Measurements from ENCODE around the gene ZDHHC5. TPM values are rescaled to one million over a fixed set of nuclear protein-coding genes. Genes with fewer than 3 reads are reported as not detected.

Gene ZDHHC5
- polyA plus RNA-seq, 2 of the 4 experiments (the other 2 are of a cell fraction) = 44.1 to 63.8 TPM

DNA sequence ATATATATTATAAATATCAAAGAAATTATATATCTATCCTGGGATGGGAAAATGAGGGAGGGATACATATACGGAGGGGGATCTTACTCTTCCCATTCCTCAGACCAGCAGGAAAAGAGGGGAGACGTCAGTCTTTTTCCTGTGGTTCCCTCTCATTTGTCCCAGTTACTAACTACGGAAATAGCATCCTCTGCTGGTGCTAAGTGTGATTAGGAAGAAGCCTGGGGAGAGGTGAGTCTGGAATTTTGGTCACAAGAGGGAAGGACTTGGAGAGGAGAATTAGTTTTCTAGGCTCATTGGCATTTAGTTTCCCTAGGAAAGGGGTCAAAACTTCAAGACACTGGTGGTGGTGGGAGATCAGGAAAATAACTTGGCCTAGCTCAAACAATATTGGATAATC is 32.5 kb downstream of the ZDHHC5 start (continued):
- TF ChIP-seq PBX3 (IDR thresholded peaks at IDR 0.05) (no peak), HEYL (CRISPR knock-in tag; IDR thresholded peaks at IDR 0.05) (no peak), ESRRA (IDR thresholded peaks at IDR 0.05; ENCODE audit: borderline replicate concordance, low read length) (no peak)

- 90% methylated on average over 4 of the region's 4 CpGs for WGBS (ENCODE audit: missing lambda C conversion rate)
- no peak for ATAC-seq
These were observed 35.4 kb downstream of the ZDHHC5 start for GRCh38 chr11:57703341-57703740.

GRCh38 chr11:57704932-57705331 is 37.0 kb downstream of the ZDHHC5 start:
- ATAC-seq = no peak
- no peak overlapping the region for H3K4me2 ChIP-seq
- POLR2A ChIA-PET = interaction anchor here (0.7 kb wide), 1 partner anchor 9 kb away, joined by 4 read pairs; no protein-coding TSS in a partner anchor
- H3K9me3 ChIP-seq = no peaks in the 10 kb centered on the region
- CTCF ChIA-PET = interaction anchor here (1.7 kb wide), 1 partner anchor 11 kb away, joined by 8 read pairs; no protein-coding TSS in a partner anchor
- no peak for FAIRE-seq
- no peak overlapping the region for H3K4me3 ChIP-seq
- TF ChIP-seq MAX (IDR thresholded peaks at IDR 0.05) = no peak
- no peak for TF ChIP-seq JUN (IDR thresholded peaks at IDR 0.05)
- TF ChIP-seq, protein P1, sequence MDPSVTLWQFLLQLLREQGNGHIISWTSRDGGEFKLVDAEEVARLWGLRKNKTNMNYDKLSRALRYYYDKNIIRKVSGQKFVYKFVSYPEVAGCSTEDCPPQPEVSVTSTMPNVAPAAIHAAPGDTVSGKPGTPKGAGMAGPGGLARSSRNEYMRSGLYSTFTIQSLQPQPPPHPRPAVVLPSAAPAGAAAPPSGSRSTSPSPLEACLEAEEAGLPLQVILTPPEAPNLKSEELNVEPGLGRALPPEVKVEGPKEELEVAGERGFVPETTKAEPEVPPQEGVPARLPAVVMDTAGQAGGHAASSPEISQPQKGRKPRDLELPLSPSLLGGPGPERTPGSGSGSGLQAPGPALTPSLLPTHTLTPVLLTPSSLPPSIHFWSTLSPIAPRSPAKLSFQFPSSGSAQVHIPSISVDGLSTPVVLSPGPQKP (IDR thresholded peaks at IDR 0.05; ENCODE audit: low read depth, low read length) = no peak
- no peak for TF ChIP-seq NR3C1 (IDR thresholded peaks at IDR 0.05)
- TF ChIP-seq CEBPB (IDR thresholded peaks at IDR 0.05) = no peak
- TF ChIP-seq KDM5A (IDR thresholded peaks at IDR 0.05) = no peak
- no peak for TF ChIP-seq SREBF2 (IDR thresholded peaks at IDR 0.05)
- TF ChIP-seq CHD4 (IDR thresholded peaks at IDR 0.05; ENCODE audit: borderline replicate concordance) = no peak
- no peak for TF ChIP-seq ZC3H11A (IDR thresholded peaks at IDR 0.05)
- TF ChIP-seq ZNF302 (CRISPR knock-in tag; IDR thresholded peaks at IDR 0.05) = no peak
- no peak for TF ChIP-seq ZFP36 (IDR thresholded peaks at IDR 0.05; ENCODE audit: borderline replicate concordance, partially characterized antibody)
- TF ChIP-seq ZSCAN20 (CRISPR knock-in tag; IDR thresholded peaks at IDR 0.05) = no peak
- TF ChIP-seq TP53 (CRISPR knock-in tag; IDR thresholded peaks at IDR 0.05) = no peak
- no peak for TF ChIP-seq CBX8 (IDR thresholded peaks at IDR 0.05)
- no peak for TF ChIP-seq TFCP2L1 (CRISPR knock-in tag; IDR thresholded peaks at IDR 0.05)
- no peak for TF ChIP-seq RCOR1 (IDR thresholded peaks at IDR 0.05; ENCODE audit: low read depth, low read length)
- no peak for TF ChIP-seq NFE2L2 (conservative IDR thresholded peaks at IDR 0.05; ENCODE audit: low read length)
- TF ChIP-seq MAZ (IDR thresholded peaks at IDR 0.05; ENCODE audit: borderline replicate concordance, low read depth, low read length) = no peak
- 95% methylated on average over 6 of the region's 6 CpGs for WGBS (ENCODE audit: missing lambda C conversion rate)
- peaks cover under 1% of the 10 kb centered on the region; the same call in 1 of the 3 replicates for H3K4me1 ChIP-seq
- H3K27ac ChIP-seq = no peak overlapping the region
- no peak for DNase-seq (ENCODE audit: low read depth in 1 of 2, low spot score in 1 of 2)

More at GRCh38 chr11:57703341-57703740, 35.4 kb downstream of the ZDHHC5 start:
- no peak overlapping the region for H3K27ac ChIP-seq
- no peak overlapping the region for H3K4me3 ChIP-seq
- TF ChIP-seq CHD4 (IDR thresholded peaks at IDR 0.05; ENCODE audit: borderline replicate concordance) = no peak
- no peak for TF ChIP-seq POLR2AphosphoS2 (conservative IDR thresholded peaks at IDR 0.05; ENCODE audit: low read length)
- no peak for TF ChIP-seq KDM1A (IDR thresholded peaks at IDR 0.05; ENCODE audit: low read depth)
- TF ChIP-seq, protein P2, sequence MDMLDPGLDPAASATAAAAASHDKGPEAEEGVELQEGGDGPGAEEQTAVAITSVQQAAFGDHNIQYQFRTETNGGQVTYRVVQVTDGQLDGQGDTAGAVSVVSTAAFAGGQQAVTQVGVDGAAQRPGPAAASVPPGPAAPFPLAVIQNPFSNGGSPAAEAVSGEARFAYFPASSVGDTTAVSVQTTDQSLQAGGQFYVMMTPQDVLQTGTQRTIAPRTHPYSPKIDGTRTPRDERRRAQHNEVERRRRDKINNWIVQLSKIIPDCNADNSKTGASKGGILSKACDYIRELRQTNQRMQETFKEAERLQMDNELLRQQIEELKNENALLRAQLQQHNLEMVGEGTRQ (IDR thresholded peaks at IDR 0.05) = no peak
- TF ChIP-seq NR3C1 (IDR thresholded peaks at IDR 0.05) = no peak
- no peak for TF ChIP-seq JUN (IDR thresholded peaks at IDR 0.05)
- TF ChIP-seq, protein P3, sequence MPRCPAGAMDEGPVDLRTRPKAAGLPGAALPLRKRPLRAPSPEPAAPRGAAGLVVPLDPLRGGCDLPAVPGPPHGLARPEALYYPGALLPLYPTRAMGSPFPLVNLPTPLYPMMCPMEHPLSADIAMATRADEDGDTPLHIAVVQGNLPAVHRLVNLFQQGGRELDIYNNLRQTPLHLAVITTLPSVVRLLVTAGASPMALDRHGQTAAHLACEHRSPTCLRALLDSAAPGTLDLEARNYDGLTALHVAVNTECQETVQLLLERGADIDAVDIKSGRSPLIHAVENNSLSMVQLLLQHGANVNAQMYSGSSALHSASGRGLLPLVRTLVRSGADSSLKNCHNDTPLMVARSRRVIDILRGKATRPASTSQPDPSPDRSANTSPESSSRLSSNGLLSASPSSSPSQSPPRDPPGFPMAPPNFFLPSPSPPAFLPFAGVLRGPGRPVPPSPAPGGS (IDR thresholded peaks at IDR 0.05) = no peak
- TF ChIP-seq, protein P1 (IDR thresholded peaks at IDR 0.05; ENCODE audit: low read depth, low read length) = no peak
- no peak for TF ChIP-seq TFCP2L1 (CRISPR knock-in tag; IDR thresholded peaks at IDR 0.05)
- no peak for TF ChIP-seq RFX5 (IDR thresholded peaks at IDR 0.05)
- TF ChIP-seq NPAS2 (CRISPR knock-in tag; IDR thresholded peaks at IDR 0.05; ENCODE audit: borderline replicate concordance) = no peak
- TF ChIP-seq POLR2A (IDR thresholded peaks at IDR 0.05; ENCODE audit: low read length) = no peak
- TF ChIP-seq TP53 (CRISPR knock-in tag; IDR thresholded peaks at IDR 0.05) = no peak
- TF ChIP-seq MAFK (IDR thresholded peaks at IDR 0.05; ENCODE audit: partially characterized antibody) = no peak
- no peak for TF ChIP-seq HOXB13 (CRISPR knock-in tag; IDR thresholded peaks at IDR 0.05; ENCODE audit: low read depth)
- TF ChIP-seq ESRRA (IDR thresholded peaks at IDR 0.05; ENCODE audit: borderline replicate concordance, low read length) = no peak
- DNase-seq (ENCODE audit: low read depth in 1 of 2, low spot score in 1 of 2) (no peak), FAIRE-seq (no peak)
- no peak overlapping the region for H3K4me2 ChIP-seq
- ChIA-PET CTCF (interaction anchor here (0.6 to 1.2 kb wide), 3 partner anchors 11 to 1560 kb away, joined by 4 to 5 read pairs (median 4); no protein-coding TSS in a partner anchor), POLR2A (interaction anchor here (0.6 to 2.5 kb wide), 2 partner anchors 9 to 158 kb away, joined by 6 to 17 read pairs; partner anchors contain the start of genes MED19 and TMX2)
- no peaks in the 10 kb centered on the region for H3K9me3 ChIP-seq
- no peaks in the 10 kb centered on the region for H3K4me1 ChIP-seq
